WTC11 (cell line): ENCODE results near the gene PADI2. TPM values are rescaled to one million over a fixed set of nuclear protein-coding genes. Genes with fewer than 3 reads are reported as not detected.

Experiments used
- ATAC-seq: fragments of 200-7000 bp; cut with Tn5 transposase; 2 replicates; pipeline ENCODE4 v1.10.0; 2021; ENCODE audit warnings: mild to moderate bottlenecking, moderate library complexity
- CTCF ChIA-PET: fragments of 300-600 bp; sonication (Branson Sonifier 250); formaldehyde crosslinking; loops from one replicate; lab custom pipeline; 2021; ENCODE audit warnings: antibody characterized with exemption; lab: Charles Lee
- POLR2A ChIA-PET: fragments of 350-600 bp; sonication (Branson Sonifier 250); formaldehyde crosslinking; loops from one replicate; lab custom pipeline; 2021; ENCODE audit warnings: antibody characterized with exemption; lab: Charles Lee
- DNase-seq: peaks from one replicate; pipeline ENCODE4 v3.0.0; 2021; ENCODE audit warnings: low spot score
- H3K27ac Mint-ChIP-seq: 2 replicates; pipeline ENCODE4 v1.8.0; 2021; ENCODE audit warnings: mixed read lengths
- H3K27me3 Mint-ChIP-seq: 2 replicates; pipeline ENCODE4 v1.8.0; 2021; ENCODE audit warnings: low read depth, mild to moderate bottlenecking, moderate library complexity, mixed read lengths
- H3K36me3 Mint-ChIP-seq: 2 replicates; pipeline ENCODE4 v1.8.0; 2021; ENCODE audit warnings: mixed read lengths
- H3K4me1 Mint-ChIP-seq: 2 replicates; pipeline ENCODE4 v1.8.0; 2022; ENCODE audit warnings: mixed read lengths
- H3K4me3 Mint-ChIP-seq: 2 replicates; pipeline ENCODE4 v1.8.0; 2021; ENCODE audit warnings: mild to moderate bottlenecking, moderate library complexity, mixed read lengths
- H3K9me3 Mint-ChIP-seq: 2 replicates; pipeline ENCODE4 v1.8.0; 2021; ENCODE audit warnings: mixed read lengths
- EMX1 ChIP-seq: fragments of 250-450 bp; sonication (Bioruptor Pico); IDR thresholded peaks from 2 replicates; pipeline ENCODE4 v1.8.0; 2021; ENCODE audit warnings: mild to moderate bottlenecking
- ESRRA ChIP-seq: sonication (generic); formaldehyde crosslinking; IDR thresholded peaks from 2 replicates; pipeline ENCODE4 v1.8.1; 2022; ENCODE audit warnings: mild to moderate bottlenecking, missing genetic modification reagents, borderline replicate concordance
- FOXK1 ChIP-seq: sonication (generic); formaldehyde crosslinking; IDR thresholded peaks from 2 replicates; pipeline ENCODE4 v1.8.0; 2022; ENCODE audit warnings: mild to moderate bottlenecking, moderate library complexity, missing genetic modification reagents
- GABPB1 ChIP-seq: sonication (generic); formaldehyde crosslinking; IDR thresholded peaks from 2 replicates; pipeline ENCODE4 v1.8.1; 2023; ENCODE audit warnings: mild to moderate bottlenecking, missing genetic modification reagents
- GTF2I ChIP-seq: fragments of 250-450 bp; sonication (Bioruptor Pico); conservative IDR thresholded peaks from 2 replicates; pipeline ENCODE4 v1.4.0; 2021; ENCODE audit warnings: mild to moderate bottlenecking
- IRF2 ChIP-seq: sonication (generic); formaldehyde crosslinking; IDR thresholded peaks from 2 replicates; pipeline ENCODE4 v1.8.0; 2022; ENCODE audit warnings: low read depth, missing genetic modification reagents, borderline replicate concordance
- MYBL2 ChIP-seq: sonication (generic); formaldehyde crosslinking; IDR thresholded peaks from 2 replicates; pipeline ENCODE4 v1.8.1; 2023; ENCODE audit warnings: mild to moderate bottlenecking, moderate library complexity, missing genetic modification reagents
- NFATC4 ChIP-seq: fragments of 250-450 bp; sonication (Bioruptor Pico); IDR thresholded peaks from 2 replicates; pipeline ENCODE4 v1.9.0; 2021; ENCODE audit warnings: mild to moderate bottlenecking
- NR1H2 ChIP-seq: sonication (generic); formaldehyde crosslinking; IDR thresholded peaks from 2 replicates; pipeline ENCODE4 v1.9.0; 2021; ENCODE audit warnings: mild to moderate bottlenecking, moderate library complexity, missing genetic modification reagents
- RORB ChIP-seq: fragments of 250-450 bp; sonication (Bioruptor Pico); IDR thresholded peaks from 2 replicates; pipeline ENCODE4 v1.9.0; 2021; ENCODE audit warnings: mild to moderate bottlenecking
- TP53 ChIP-seq: sonication (generic); formaldehyde crosslinking; IDR thresholded peaks from 2 replicates; pipeline ENCODE4 v1.8.1; 2023; ENCODE audit warnings: mild to moderate bottlenecking, missing genetic modification reagents
- ZNF121 ChIP-seq: sonication (generic); formaldehyde crosslinking; IDR thresholded peaks from 2 replicates; pipeline ENCODE4 v1.8.0; 2023; ENCODE audit warnings: missing genetic modification reagents
- ZNF423 ChIP-seq: fragments of 250-450 bp; sonication (Bioruptor Pico); IDR thresholded peaks from 2 replicates; pipeline ENCODE4 v2.1.2; 2022; ENCODE audit warnings: mild to moderate bottlenecking, moderate library complexity
- total RNA-seq: library from RNA; stranded (reverse); gene quantifications from 3 replicates; pipeline ENCODE4 v1.2.3, GENCODE V29; 2021
- TF ChIP-seq, protein P1 (sequence below): sonication (generic); formaldehyde crosslinking; IDR thresholded peaks from 2 replicates; pipeline ENCODE4 v1.8.1; 2022; ENCODE audit warnings: missing genetic modification reagents, borderline replicate concordance
- TF ChIP-seq, protein P2 (sequence below): fragments of 250-450 bp; sonication (Bioruptor Pico); IDR thresholded peaks from 2 replicates; pipeline ENCODE4 v1.8.0; 2021; ENCODE audit warnings: mild to moderate bottlenecking
- TF ChIP-seq, protein P3 (sequence below): sonication (generic); formaldehyde crosslinking; IDR thresholded peaks from 2 replicates; pipeline ENCODE4 v1.8.0; 2022; ENCODE audit warnings: mild to moderate bottlenecking, missing genetic modification reagents
- TF ChIP-seq, protein P4 (sequence below): fragments of 250-450 bp; sonication (Bioruptor Pico); IDR thresholded peaks from 2 replicates; pipeline ENCODE4 v1.9.0; 2021; ENCODE audit warnings: mild to moderate bottlenecking
- TF ChIP-seq, protein P5 (sequence below): sonication (generic); formaldehyde crosslinking; IDR thresholded peaks from 2 replicates; pipeline ENCODE4 v1.8.0; 2022; ENCODE audit warnings: mild to moderate bottlenecking, missing genetic modification reagents
- TF ChIP-seq, protein P6 (sequence below): sonication (generic); formaldehyde crosslinking; IDR thresholded peaks from 2 replicates; pipeline ENCODE4 v1.8.0; 2023; ENCODE audit warnings: mild to moderate bottlenecking, missing genetic modification reagents

Gene PADI2
- total RNA-seq, 1 experiment from 2014 or later, result 3.8 TPM

DNA sequence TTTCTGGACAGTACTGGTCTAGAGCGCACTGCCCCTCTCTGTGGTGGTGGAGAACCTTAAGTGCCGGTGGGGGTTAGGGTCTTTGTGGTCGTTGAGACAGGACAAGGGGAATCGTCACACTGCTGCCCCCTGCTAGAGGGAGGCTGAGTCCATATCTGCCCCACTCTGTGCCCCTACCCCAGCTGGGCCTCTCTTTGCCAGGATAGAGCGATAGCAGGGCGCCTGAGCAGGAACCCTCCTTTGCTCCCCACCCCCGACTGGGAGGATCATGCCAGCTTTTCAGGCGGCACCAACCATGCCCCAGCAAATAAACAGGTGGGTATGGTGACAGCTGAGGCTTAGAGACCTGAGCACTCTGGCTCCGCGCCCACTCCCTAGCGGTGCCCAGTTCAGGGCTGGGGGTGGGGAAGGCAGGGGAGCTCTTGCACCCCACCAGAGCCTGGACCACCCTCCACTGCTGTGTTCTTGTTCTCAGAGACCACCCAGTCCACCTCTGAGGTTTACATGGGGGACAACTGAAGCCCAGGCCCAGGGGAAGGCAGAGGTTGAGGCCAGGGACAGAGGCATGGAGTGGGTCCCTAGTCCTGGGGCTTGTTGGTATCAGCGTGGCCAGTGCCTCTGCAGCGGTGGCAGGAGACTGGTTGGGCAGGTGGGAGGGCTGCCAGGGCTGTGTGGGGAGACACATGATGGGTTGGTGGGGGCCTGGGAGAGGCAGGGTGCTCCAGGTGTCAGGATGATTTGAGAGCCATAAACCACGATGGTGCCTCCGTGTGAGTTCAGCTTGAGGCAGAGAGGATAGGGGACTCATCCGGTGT is 1.6 kb downstream of the PADI2 start:
- ATAC-seq (no peak), DNase-seq (no peak)
- Mint-ChIP-seq H3K4me1 (peaks cover 19% of the 10 kb centered on the region), H3K9me3 (no peaks in the 10 kb centered on the region), H3K27me3 (peaks cover 56% of the 10 kb centered on the region), H3K27ac (no peak overlapping the region), H3K4me3 (peak overlapping the region; percentile 79), H3K36me3 (no peaks in the 10 kb centered on the region)
- ChIA-PET POLR2A (no interaction called here), CTCF (interaction anchor here (0.7 to 1.6 kb wide), 5 partner anchors 12 to 218 kb away, joined by 3 to 6 read pairs (median 4); no protein-coding TSS in a partner anchor)
- TF ChIP-seq EMX1 (CRISPR knock-in tag), result no peak
- TF ChIP-seq, protein P1, sequence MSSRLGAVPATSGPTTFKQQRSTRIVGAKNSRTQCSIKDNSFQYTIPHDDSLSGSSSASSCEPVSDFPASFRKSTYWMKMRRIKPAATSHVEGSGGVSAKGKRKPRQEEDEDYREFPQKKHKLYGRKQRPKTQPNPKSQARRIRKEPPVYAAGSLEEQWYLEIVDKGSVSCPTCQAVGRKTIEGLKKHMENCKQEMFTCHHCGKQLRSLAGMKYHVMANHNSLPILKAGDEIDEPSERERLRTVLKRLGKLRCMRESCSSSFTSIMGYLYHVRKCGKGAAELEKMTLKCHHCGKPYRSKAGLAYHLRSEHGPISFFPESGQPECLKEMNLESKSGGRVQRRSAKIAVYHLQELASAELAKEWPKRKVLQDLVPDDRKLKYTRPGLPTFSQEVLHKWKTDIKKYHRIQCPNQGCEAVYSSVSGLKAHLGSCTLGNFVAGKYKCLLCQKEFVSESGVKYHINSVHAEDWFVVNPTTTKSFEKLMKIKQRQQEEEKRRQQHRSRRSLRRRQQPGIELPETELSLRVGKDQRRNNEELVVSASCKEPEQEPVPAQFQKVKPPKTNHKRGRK (CRISPR knock-in tag), result no peak
- TF ChIP-seq, protein P2, sequence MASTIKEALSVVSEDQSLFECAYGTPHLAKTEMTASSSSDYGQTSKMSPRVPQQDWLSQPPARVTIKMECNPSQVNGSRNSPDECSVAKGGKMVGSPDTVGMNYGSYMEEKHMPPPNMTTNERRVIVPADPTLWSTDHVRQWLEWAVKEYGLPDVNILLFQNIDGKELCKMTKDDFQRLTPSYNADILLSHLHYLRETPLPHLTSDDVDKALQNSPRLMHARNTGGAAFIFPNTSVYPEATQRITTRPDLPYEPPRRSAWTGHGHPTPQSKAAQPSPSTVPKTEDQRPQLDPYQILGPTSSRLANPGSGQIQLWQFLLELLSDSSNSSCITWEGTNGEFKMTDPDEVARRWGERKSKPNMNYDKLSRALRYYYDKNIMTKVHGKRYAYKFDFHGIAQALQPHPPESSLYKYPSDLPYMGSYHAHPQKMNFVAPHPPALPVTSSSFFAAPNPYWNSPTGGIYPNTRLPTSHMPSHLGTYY (CRISPR knock-in tag), result no peak
- TF ChIP-seq, protein P3, sequence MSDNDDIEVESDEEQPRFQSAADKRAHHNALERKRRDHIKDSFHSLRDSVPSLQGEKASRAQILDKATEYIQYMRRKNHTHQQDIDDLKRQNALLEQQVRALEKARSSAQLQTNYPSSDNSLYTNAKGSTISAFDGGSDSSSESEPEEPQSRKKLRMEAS (CRISPR knock-in tag), result no peak

DNA sequence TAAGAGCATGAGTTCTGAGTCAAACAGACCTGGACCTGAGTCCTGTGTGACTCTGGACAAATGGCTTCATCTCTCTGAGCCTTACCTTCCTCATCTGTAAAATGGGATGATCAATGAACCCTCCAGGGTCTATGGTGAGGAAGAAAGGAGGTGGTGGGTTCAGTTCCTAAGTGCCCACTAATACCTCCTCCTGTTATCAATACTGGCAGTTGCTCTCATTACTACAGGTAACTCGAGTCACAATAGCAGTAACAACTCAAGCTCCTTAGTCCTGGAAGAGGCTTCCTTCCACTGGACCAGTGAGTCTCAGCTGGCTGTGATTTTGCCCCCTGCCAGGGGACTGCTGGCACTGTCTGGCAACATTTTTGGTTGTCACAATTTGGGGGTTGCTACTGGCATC is 2.6 kb downstream of the PADI2 start:
- CTCF ChIA-PET, result no interaction called here
- no peaks in the 10 kb centered on the region for H3K36me3 Mint-ChIP-seq
- TF ChIP-seq ESRRA (no peak), NFATC4 (CRISPR knock-in tag) (no peak), RORB (no peak), ZNF423 (CRISPR knock-in tag) (no peak), ZNF121 (CRISPR knock-in tag) (no peak), FOXK1 (CRISPR knock-in tag) (no peak), GABPB1 (no peak), IRF2 (CRISPR knock-in tag) (no peak), MYBL2 (CRISPR knock-in tag) (no peak)
- TF ChIP-seq, protein P1 (CRISPR knock-in tag), result no peak
- TF ChIP-seq, protein P4, sequence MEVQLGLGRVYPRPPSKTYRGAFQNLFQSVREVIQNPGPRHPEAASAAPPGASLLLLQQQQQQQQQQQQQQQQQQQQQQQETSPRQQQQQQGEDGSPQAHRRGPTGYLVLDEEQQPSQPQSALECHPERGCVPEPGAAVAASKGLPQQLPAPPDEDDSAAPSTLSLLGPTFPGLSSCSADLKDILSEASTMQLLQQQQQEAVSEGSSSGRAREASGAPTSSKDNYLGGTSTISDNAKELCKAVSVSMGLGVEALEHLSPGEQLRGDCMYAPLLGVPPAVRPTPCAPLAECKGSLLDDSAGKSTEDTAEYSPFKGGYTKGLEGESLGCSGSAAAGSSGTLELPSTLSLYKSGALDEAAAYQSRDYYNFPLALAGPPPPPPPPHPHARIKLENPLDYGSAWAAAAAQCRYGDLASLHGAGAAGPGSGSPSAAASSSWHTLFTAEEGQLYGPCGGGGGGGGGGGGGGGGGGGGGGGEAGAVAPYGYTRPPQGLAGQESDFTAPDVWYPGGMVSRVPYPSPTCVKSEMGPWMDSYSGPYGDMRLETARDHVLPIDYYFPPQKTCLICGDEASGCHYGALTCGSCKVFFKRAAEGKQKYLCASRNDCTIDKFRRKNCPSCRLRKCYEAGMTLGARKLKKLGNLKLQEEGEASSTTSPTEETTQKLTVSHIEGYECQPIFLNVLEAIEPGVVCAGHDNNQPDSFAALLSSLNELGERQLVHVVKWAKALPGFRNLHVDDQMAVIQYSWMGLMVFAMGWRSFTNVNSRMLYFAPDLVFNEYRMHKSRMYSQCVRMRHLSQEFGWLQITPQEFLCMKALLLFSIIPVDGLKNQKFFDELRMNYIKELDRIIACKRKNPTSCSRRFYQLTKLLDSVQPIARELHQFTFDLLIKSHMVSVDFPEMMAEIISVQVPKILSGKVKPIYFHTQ (CRISPR knock-in tag), result no peak
- TF ChIP-seq, all 79 proteins: peak for 0
- H3K27me3 Mint-ChIP-seq, result peaks cover 56% of the 10 kb centered on the region
- DNase-seq (no peak), ATAC-seq (no peak)
- no peak overlapping the region for H3K4me3 Mint-ChIP-seq
- POLR2A ChIA-PET, result no interaction called here
- no peak overlapping the region for H3K27ac Mint-ChIP-seq
- H3K9me3 Mint-ChIP-seq, result no peaks in the 10 kb centered on the region
- H3K4me1 Mint-ChIP-seq, result peaks cover 19% of the 10 kb centered on the region

DNA sequence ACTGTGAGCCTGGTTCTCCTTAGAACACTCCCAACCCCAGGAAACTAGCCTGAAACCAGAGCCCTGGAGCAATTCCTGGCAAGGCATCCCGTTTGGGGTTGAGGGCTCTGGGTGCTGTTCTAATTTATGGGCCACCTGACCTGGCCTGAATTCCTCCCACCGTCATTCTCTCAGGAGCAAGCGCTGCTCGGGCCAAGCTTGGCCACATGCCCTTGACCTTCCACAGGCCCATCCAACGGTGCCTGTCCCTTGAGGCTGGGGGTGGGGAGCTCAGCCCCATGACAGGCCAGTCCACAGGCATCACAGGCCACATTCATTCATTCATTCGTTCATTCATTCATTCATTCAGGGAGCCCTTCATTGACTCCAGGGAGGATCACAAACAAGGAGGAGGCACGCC is 5.3 kb downstream of the PADI2 start:
- Mint-ChIP-seq H3K9me3 (no peaks in the 10 kb centered on the region), H3K4me3 (no peak overlapping the region), H3K36me3 (no peaks in the 10 kb centered on the region), H3K4me1 (peaks cover 5% of the 10 kb centered on the region), H3K27ac (no peak overlapping the region), H3K27me3 (peaks cover 36% of the 10 kb centered on the region)
- CTCF ChIA-PET, result interaction anchor here (1.3 kb wide), 1 partner anchor 124 kb away, joined by 3 read pairs; no protein-coding TSS in a partner anchor
- ATAC-seq, result no peak
- DNase-seq, result no peak
- POLR2A ChIA-PET, result no interaction called here
- TF ChIP-seq, protein P5, sequence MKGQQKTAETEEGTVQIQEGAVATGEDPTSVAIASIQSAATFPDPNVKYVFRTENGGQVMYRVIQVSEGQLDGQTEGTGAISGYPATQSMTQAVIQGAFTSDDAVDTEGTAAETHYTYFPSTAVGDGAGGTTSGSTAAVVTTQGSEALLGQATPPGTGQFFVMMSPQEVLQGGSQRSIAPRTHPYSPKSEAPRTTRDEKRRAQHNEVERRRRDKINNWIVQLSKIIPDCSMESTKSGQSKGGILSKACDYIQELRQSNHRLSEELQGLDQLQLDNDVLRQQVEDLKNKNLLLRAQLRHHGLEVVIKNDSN (CRISPR knock-in tag), result no peak
- TF ChIP-seq, protein P3 (CRISPR knock-in tag), result no peak
- TF ChIP-seq TP53 (CRISPR knock-in tag) (no peak), MYBL2 (CRISPR knock-in tag) (no peak), GTF2I (CRISPR knock-in tag) (no peak), NR1H2 (CRISPR knock-in tag) (no peak)
- TF ChIP-seq, protein P6, sequence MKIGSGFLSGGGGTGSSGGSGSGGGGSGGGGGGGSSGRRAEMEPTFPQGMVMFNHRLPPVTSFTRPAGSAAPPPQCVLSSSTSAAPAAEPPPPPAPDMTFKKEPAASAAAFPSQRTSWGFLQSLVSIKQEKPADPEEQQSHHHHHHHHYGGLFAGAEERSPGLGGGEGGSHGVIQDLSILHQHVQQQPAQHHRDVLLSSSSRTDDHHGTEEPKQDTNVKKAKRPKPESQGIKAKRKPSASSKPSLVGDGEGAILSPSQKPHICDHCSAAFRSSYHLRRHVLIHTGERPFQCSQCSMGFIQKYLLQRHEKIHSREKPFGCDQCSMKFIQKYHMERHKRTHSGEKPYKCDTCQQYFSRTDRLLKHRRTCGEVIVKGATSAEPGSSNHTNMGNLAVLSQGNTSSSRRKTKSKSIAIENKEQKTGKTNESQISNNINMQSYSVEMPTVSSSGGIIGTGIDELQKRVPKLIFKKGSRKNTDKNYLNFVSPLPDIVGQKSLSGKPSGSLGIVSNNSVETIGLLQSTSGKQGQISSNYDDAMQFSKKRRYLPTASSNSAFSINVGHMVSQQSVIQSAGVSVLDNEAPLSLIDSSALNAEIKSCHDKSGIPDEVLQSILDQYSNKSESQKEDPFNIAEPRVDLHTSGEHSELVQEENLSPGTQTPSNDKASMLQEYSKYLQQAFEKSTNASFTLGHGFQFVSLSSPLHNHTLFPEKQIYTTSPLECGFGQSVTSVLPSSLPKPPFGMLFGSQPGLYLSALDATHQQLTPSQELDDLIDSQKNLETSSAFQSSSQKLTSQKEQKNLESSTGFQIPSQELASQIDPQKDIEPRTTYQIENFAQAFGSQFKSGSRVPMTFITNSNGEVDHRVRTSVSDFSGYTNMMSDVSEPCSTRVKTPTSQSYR (CRISPR knock-in tag), result no peak
